ENCODE data around the gene CTSZ. TPM values are rescaled to one million over a fixed set of nuclear protein-coding genes. Genes with fewer than 3 reads are reported as not detected.

CTSZ gene
- total and polyA plus RNA-seq, 10 of the 15 experiments (the other 5 are each of a cell fraction or from before 2014, with no cell fraction given): 6.0 to 301 (median 154) TPM

DNA sequence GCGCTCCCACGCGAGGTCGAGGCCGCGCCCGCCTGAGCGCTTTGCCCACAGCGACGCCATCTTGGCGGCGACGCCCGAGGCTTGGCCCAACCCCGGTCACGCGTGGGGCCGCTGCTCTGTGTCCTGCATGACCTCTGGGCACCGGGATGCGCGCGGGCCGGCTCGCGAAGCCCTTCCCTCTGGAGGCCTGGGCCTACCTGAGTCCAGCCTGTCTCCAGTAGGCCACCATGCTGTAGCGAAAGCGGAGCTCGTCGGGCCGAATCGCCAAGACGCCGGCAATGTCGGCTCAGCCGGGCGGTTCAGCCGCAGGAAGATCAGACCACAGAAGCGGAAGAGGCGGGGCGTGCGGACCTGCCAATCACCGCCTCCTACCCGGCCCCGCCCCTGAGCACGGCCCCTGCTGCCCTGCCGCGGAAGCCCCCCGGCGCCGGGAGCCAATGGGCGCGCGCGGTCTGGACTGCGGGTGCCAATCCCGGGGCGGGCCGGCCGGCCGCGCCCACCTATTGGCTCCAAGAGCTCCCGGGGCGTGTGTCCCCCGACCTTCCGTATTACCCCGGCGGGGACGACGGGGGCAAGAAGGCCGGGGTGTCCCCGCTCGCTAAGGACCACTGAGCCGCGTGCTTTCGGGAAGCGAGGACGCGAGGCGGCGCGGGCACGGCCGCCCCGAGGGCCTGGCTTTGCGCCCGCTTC, 25.1 kb upstream of the CTSZ start, which contains the start of gene ATP5F1E (continued):
- TF ChIP-seq, protein P1, sequence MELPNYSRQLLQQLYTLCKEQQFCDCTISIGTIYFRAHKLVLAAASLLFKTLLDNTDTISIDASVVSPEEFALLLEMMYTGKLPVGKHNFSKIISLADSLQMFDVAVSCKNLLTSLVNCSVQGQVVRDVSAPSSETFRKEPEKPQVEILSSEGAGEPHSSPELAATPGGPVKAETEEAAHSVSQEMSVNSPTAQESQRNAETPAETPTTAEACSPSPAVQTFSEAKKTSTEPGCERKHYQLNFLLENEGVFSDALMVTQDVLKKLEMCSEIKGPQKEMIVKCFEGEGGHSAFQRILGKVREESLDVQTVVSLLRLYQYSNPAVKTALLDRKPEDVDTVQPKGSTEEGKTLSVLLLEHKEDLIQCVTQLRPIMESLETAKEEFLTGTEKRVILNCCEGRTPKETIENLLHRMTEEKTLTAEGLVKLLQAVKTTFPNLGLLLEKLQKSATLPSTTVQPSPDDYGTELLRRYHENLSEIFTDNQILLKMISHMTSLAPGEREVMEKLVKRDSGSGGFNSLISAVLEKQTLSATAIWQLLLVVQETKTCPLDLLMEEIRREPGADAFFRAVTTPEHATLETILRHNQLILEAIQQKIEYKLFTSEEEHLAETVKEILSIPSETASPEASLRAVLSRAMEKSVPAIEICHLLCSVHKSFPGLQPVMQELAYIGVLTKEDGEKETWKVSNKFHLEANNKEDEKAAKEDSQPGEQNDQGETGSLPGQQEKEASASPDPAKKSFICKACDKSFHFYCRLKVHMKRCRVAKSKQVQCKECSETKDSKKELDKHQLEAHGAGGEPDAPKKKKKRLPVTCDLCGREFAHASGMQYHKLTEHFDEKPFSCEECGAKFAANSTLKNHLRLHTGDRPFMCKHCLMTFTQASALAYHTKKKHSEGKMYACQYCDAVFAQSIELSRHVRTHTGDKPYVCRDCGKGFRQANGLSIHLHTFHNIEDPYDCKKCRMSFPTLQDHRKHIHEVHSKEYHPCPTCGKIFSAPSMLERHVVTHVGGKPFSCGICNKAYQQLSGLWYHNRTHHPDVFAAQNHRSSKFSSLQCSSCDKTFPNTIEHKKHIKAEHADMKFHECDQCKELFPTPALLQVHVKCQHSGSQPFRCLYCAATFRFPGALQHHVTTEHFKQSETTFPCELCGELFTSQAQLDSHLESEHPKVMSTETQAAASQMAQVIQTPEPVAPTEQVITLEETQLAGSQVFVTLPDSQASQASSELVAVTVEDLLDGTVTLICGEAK (IDR thresholded peaks at IDR 0.05; ENCODE audit: borderline replicate concordance): peak; percentile 65; the same call in 1 of the 2 replicates
- peak; percentile 64 for TF ChIP-seq KLF5 (IDR thresholded peaks at IDR 0.05; ENCODE audit: partially characterized antibody)
- TF ChIP-seq, protein P2, sequence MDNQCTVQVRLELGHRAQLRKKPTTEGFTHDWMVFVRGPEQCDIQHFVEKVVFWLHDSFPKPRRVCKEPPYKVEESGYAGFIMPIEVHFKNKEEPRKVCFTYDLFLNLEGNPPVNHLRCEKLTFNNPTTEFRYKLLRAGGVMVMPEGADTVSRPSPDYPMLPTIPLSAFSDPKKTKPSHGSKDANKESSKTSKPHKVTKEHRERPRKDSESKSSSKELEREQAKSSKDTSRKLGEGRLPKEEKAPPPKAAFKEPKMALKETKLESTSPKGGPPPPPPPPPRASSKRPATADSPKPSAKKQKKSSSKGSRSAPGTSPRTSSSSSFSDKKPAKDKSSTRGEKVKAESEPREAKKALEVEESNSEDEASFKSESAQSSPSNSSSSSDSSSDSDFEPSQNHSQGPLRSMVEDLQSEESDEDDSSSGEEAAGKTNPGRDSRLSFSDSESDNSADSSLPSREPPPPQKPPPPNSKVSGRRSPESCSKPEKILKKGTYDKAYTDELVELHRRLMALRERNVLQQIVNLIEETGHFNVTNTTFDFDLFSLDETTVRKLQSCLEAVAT (IDR thresholded peaks at IDR 0.05): peak; percentile 65; the same call in 1 of the 2 replicates
- TF ChIP-seq, protein P3, sequence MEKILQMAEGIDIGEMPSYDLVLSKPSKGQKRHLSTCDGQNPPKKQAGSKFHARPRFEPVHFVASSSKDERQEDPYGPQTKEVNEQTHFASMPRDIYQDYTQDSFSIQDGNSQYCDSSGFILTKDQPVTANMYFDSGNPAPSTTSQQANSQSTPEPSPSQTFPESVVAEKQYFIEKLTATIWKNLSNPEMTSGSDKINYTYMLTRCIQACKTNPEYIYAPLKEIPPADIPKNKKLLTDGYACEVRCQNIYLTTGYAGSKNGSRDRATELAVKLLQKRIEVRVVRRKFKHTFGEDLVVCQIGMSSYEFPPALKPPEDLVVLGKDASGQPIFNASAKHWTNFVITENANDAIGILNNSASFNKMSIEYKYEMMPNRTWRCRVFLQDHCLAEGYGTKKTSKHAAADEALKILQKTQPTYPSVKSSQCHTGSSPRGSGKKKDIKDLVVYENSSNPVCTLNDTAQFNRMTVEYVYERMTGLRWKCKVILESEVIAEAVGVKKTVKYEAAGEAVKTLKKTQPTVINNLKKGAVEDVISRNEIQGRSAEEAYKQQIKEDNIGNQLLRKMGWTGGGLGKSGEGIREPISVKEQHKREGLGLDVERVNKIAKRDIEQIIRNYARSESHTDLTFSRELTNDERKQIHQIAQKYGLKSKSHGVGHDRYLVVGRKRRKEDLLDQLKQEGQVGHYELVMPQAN (conservative IDR thresholded peaks at IDR 0.05): peak; percentile 65
- TF ChIP-seq EGR1 (IDR thresholded peaks at IDR 0.05; ENCODE audit: borderline replicate concordance in 1 of 2, low read depth in 2 of 2, low read length in 2 of 2): peak in 1 of 2 experiments; percentile 44; a peak in 1 of 3 replicates
- peak; percentile 14 for TF ChIP-seq EED (IDR thresholded peaks at IDR 0.05; ENCODE audit: low read depth)
- peak; percentile 81 for TF ChIP-seq GABPA (IDR thresholded peaks at IDR 0.05; ENCODE audit: low read depth)
- no peak for TF ChIP-seq TCF3 (IDR thresholded peaks at IDR 0.05; ENCODE audit: borderline replicate concordance, insufficient read depth, low read depth, low read length)
- TF ChIP-seq, protein P4, sequence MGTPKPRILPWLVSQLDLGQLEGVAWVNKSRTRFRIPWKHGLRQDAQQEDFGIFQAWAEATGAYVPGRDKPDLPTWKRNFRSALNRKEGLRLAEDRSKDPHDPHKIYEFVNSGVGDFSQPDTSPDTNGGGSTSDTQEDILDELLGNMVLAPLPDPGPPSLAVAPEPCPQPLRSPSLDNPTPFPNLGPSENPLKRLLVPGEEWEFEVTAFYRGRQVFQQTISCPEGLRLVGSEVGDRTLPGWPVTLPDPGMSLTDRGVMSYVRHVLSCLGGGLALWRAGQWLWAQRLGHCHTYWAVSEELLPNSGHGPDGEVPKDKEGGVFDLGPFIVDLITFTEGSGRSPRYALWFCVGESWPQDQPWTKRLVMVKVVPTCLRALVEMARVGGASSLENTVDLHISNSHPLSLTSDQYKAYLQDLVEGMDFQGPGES (IDR thresholded peaks at IDR 0.05): peak; percentile 83
- TF ChIP-seq SMAD1 (IDR thresholded peaks at IDR 0.05; ENCODE audit: low read depth, partially characterized antibody): no peak
- no peak for TF ChIP-seq KAT2A (conservative IDR thresholded peaks at IDR 0.05; ENCODE audit: control insufficient read depth, low read depth, low read length)
- TF ChIP-seq CBX3 (IDR thresholded peaks at IDR 0.05; ENCODE audit: borderline replicate concordance, low read depth): no peak
- TF ChIP-seq ETV6 (conservative IDR thresholded peaks at IDR 0.05 in 1 of 2, IDR thresholded peaks at IDR 0.05 in 1 of 2; ENCODE audit: borderline replicate concordance in 1 of 2, low read depth in 1 of 2): no peak
- peak; percentile 54 for TF ChIP-seq FOS (IDR thresholded peaks at IDR 0.05; ENCODE audit: borderline replicate concordance, extremely low read depth, insufficient read length)
- peak; percentile 96 for TF ChIP-seq DPF2 (IDR thresholded peaks at IDR 0.05)
- no peak for TF ChIP-seq BRCA1 (IDR thresholded peaks at IDR 0.05; ENCODE audit: low read depth, low read length)
- TF ChIP-seq, protein P5, sequence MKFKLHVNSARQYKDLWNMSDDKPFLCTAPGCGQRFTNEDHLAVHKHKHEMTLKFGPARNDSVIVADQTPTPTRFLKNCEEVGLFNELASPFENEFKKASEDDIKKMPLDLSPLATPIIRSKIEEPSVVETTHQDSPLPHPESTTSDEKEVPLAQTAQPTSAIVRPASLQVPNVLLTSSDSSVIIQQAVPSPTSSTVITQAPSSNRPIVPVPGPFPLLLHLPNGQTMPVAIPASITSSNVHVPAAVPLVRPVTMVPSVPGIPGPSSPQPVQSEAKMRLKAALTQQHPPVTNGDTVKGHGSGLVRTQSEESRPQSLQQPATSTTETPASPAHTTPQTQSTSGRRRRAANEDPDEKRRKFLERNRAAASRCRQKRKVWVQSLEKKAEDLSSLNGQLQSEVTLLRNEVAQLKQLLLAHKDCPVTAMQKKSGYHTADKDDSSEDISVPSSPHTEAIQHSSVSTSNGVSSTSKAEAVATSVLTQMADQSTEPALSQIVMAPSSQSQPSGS (IDR thresholded peaks at IDR 0.05; ENCODE audit: low read length): no peak

Data from GM12878 (cell line).